Measurements from ENCODE around the gene MATR3.

The MATR3 gene, protein sequence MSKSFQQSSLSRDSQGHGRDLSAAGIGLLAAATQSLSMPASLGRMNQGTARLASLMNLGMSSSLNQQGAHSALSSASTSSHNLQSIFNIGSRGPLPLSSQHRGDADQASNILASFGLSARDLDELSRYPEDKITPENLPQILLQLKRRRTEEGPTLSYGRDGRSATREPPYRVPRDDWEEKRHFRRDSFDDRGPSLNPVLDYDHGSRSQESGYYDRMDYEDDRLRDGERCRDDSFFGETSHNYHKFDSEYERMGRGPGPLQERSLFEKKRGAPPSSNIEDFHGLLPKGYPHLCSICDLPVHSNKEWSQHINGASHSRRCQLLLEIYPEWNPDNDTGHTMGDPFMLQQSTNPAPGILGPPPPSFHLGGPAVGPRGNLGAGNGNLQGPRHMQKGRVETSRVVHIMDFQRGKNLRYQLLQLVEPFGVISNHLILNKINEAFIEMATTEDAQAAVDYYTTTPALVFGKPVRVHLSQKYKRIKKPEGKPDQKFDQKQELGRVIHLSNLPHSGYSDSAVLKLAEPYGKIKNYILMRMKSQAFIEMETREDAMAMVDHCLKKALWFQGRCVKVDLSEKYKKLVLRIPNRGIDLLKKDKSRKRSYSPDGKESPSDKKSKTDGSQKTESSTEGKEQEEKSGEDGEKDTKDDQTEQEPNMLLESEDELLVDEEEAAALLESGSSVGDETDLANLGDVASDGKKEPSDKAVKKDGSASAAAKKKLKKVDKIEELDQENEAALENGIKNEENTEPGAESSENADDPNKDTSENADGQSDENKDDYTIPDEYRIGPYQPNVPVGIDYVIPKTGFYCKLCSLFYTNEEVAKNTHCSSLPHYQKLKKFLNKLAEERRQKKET

DNA sequence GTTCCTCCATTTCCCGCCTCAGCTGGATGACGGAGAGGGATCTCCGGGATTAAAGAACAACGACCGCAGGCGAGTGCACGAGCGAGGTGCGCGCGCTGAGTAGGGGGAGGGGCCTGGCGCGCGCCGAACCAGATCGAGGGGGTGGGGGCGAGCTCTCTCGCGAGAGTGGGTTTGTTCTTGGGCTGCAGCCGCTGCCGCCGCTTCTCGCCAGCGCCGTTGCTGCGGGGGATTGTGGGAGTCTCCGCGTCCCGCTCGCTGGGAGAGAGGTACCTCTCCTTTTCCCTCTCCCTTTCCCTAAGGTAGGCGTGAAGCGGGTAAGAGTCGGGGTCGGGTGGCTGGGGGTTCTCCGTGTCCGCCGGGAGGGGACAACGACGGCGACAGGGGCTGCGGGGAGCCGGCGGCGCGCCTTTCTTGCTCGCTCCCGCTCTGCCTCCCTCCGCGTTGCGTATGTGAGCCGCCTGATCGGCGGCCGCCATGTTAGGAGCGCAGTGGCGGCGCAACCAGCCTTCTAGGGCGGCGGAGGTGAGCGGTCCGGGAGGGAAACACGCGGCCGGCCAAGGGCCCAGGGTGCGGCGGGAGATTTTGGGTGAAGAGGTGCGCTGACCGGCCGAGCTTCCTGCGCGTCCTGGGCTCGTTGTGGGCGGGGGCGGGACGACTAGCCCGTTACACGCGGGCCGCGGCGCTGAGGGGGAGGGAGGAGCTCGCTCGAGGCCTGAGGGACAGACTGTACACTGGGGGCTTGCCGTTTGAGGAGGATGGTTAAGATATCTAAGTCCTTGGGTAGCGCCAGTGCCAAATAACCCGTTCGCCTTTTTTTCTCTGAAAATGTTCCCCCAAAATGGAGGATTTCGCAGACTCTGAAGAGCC is at the start of gene MATR3:
Gene MATR3, plus strand, starts transcription at position 234 of the 867 bp plus-strand sequence. CDS start 13,676 bp downstream, outside the sequence.
- H3K27ac ChIP-seq (ENCODE audit: low read depth, low read length): peak within 1 kb of the TSS; percentile 99
- H3K9me3 ChIP-seq (ENCODE audit: low read length): no peaks in the 10 kb centered on the region
- H3K4me1 ChIP-seq (ENCODE audit: insufficient read depth, low read length): peaks cover 35% of the 10 kb centered on the region
- peak within 1 kb of the TSS; percentile 71 to 85 for H3K4me3 ChIP-seq (ENCODE audit: low read depth in 1 of 2, low read length in 2 of 2)
- H3K36me3 ChIP-seq (ENCODE audit: insufficient read depth, low read length): no peaks in the 10 kb centered on the region
- peak within 1 kb of the TSS; percentile 72 for H3K9ac ChIP-seq (ENCODE audit: low read length)
- H3K27me3 ChIP-seq (ENCODE audit: control insufficient read depth in 1 of 2, insufficient read depth in 2 of 2, low read length in 2 of 2): no peaks in the 10 kb centered on the region

- no peaks in the 10 kb centered on the region for H3K4me1 ChIP-seq (ENCODE audit: insufficient read depth, low read length)
- H3K27me3 ChIP-seq (ENCODE audit: control insufficient read depth in 1 of 2, insufficient read depth in 2 of 2, low read length in 2 of 2): no peaks in the 10 kb centered on the region
- H3K27ac ChIP-seq (ENCODE audit: low read depth, low read length): no peak overlapping the region
- H3K9ac ChIP-seq (ENCODE audit: low read length): no peak overlapping the region
- no peaks in the 10 kb centered on the region for H3K9me3 ChIP-seq (ENCODE audit: low read length)
- no peak overlapping the region for H3K4me3 ChIP-seq (ENCODE audit: low read depth in 1 of 2, low read length in 2 of 2)
- H3K36me3 ChIP-seq (ENCODE audit: insufficient read depth, low read length): no peaks in the 10 kb centered on the region
Observed at GRCh38 chr5:139245637-139246339, 47.8 kb upstream of the MATR3 start.

GRCh38 chr5:139246394-139246793 is 47.1 kb upstream of the MATR3 start:
- no peaks in the 10 kb centered on the region for H3K27me3 ChIP-seq (ENCODE audit: control insufficient read depth in 1 of 2, insufficient read depth in 2 of 2, low read length in 2 of 2)
- no peaks in the 10 kb centered on the region for H3K9me3 ChIP-seq (ENCODE audit: low read length)
- H3K4me1 ChIP-seq (ENCODE audit: insufficient read depth, low read length): no peaks in the 10 kb centered on the region
- H3K27ac ChIP-seq (ENCODE audit: low read depth, low read length): no peak overlapping the region
- no peak overlapping the region for H3K9ac ChIP-seq (ENCODE audit: low read length)
- H3K36me3 ChIP-seq (ENCODE audit: insufficient read depth, low read length): no peaks in the 10 kb centered on the region
- H3K4me3 ChIP-seq (ENCODE audit: low read depth in 1 of 2, low read length in 2 of 2): no peak overlapping the region

- Histone ChIP-seq H3K36me3 (ENCODE audit: insufficient read depth, low read length) (no peaks in the 10 kb centered on the region), H3K27me3 (ENCODE audit: control insufficient read depth in 1 of 2, insufficient read depth in 2 of 2, low read length in 2 of 2) (no peaks in the 10 kb centered on the region), H3K9ac (ENCODE audit: low read length) (no peak overlapping the region), H3K4me3 (ENCODE audit: low read depth in 1 of 2, low read length in 2 of 2) (no peak overlapping the region), H3K4me1 (ENCODE audit: insufficient read depth, low read length) (no peaks in the 10 kb centered on the region), H3K9me3 (ENCODE audit: low read length) (no peaks in the 10 kb centered on the region), H3K27ac (ENCODE audit: low read depth, low read length) (no peak overlapping the region)
Observed at GRCh38 chr5:139248826-139249453, 44.6 kb upstream of the MATR3 start.

DNA sequence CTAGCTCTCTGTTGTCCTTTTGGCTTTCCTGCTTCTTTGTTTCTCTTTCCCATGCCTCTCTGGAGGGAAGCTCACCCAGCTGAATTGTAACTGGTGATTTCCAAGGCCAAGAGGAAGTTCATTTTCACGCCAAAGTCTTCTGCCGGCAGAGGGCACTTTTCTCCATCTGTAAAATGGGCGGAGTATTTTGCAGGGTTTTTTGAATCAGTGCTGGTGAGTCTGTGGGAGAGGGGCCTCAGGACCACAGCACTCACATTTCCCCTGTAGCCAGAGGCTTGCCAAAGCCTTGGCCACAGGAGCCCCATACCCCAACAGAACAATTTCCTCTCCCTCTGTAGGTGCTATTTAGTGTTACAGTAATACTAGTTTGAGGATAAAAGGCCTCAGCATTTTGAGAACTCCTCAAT is 42.3 kb upstream of the MATR3 start:
- Histone ChIP-seq H3K36me3 (ENCODE audit: insufficient read depth, low read length) (no peaks in the 10 kb centered on the region), H3K27me3 (ENCODE audit: control insufficient read depth in 1 of 2, insufficient read depth in 2 of 2, low read length in 2 of 2) (no peaks in the 10 kb centered on the region), H3K9me3 (ENCODE audit: low read length) (no peaks in the 10 kb centered on the region), H3K27ac (ENCODE audit: low read depth, low read length) (no peak overlapping the region), H3K9ac (ENCODE audit: low read length) (no peak overlapping the region), H3K4me1 (ENCODE audit: insufficient read depth, low read length) (no peaks in the 10 kb centered on the region), H3K4me3 (ENCODE audit: low read depth in 1 of 2, low read length in 2 of 2) (no peak overlapping the region)

GRCh38 chr5:139251695-139252288 is 41.7 kb upstream of the MATR3 start:
- Histone ChIP-seq H3K9me3 (ENCODE audit: low read length) (no peaks in the 10 kb centered on the region), H3K4me1 (ENCODE audit: insufficient read depth, low read length) (no peaks in the 10 kb centered on the region), H3K36me3 (ENCODE audit: insufficient read depth, low read length) (no peaks in the 10 kb centered on the region), H3K27me3 (ENCODE audit: control insufficient read depth in 1 of 2, insufficient read depth in 2 of 2, low read length in 2 of 2) (no peaks in the 10 kb centered on the region), H3K4me3 (ENCODE audit: low read depth in 1 of 2, low read length in 2 of 2) (no peak overlapping the region), H3K27ac (ENCODE audit: low read depth, low read length) (no peak overlapping the region), H3K9ac (ENCODE audit: low read length) (no peak overlapping the region)

- Histone ChIP-seq H3K36me3 (ENCODE audit: insufficient read depth, low read length) (no peaks in the 10 kb centered on the region), H3K9me3 (ENCODE audit: low read length) (no peaks in the 10 kb centered on the region), H3K4me3 (ENCODE audit: low read depth in 1 of 2, low read length in 2 of 2) (no peak overlapping the region), H3K9ac (ENCODE audit: low read length) (no peak overlapping the region), H3K4me1 (ENCODE audit: insufficient read depth, low read length) (no peaks in the 10 kb centered on the region), H3K27ac (ENCODE audit: low read depth, low read length) (no peak overlapping the region), H3K27me3 (ENCODE audit: control insufficient read depth in 1 of 2, insufficient read depth in 2 of 2, low read length in 2 of 2) (no peaks in the 10 kb centered on the region)
Observed at GRCh38 chr5:139253115-139253514, 40.4 kb upstream of the MATR3 start.

DNA sequence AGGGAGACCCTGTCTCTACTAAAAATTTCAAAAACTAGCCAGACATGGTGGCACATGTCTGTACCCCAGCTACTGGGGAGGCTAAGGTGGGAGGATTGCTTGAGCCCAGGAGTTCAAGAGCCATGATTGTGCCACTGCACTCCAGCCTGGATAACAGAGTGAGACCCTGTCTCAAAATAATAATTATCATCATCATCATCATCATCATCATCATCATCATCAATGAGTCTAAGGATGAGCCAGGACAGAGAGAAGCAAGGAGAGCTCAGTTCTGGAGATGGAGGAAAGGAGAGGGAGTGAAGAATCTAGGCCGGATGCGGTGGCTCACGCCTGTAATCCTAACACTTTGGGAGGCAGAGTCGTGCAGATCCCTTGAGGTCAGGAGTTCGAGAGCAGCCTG is 36.7 kb upstream of the MATR3 start:
- H3K36me3 ChIP-seq (ENCODE audit: insufficient read depth, low read length): no peaks in the 10 kb centered on the region
- no peaks in the 10 kb centered on the region for H3K27me3 ChIP-seq (ENCODE audit: control insufficient read depth in 1 of 2, insufficient read depth in 2 of 2, low read length in 2 of 2)
- no peaks in the 10 kb centered on the region for H3K4me1 ChIP-seq (ENCODE audit: insufficient read depth, low read length)
- H3K4me3 ChIP-seq (ENCODE audit: low read depth in 1 of 2, low read length in 2 of 2): no peak overlapping the region
- no peak overlapping the region for H3K9ac ChIP-seq (ENCODE audit: low read length)
- H3K27ac ChIP-seq (ENCODE audit: low read depth, low read length): no peak overlapping the region
- no peaks in the 10 kb centered on the region for H3K9me3 ChIP-seq (ENCODE audit: low read length)

GRCh38 chr5:139262059-139262741 is 31.3 kb upstream of the MATR3 start:
- peaks cover 12% of the 10 kb centered on the region for H3K4me1 ChIP-seq (ENCODE audit: insufficient read depth, low read length)
- peak overlapping the region; percentile 63 for H3K27ac ChIP-seq (ENCODE audit: low read depth, low read length)
- no peak overlapping the region for H3K9ac ChIP-seq (ENCODE audit: low read length)

More at GRCh38 chr5:139262059-139262741, 31.3 kb upstream of the MATR3 start:
- Histone ChIP-seq H3K4me3 (ENCODE audit: low read depth in 1 of 2, low read length in 2 of 2) (no peak overlapping the region), H3K9me3 (ENCODE audit: low read length) (no peaks in the 10 kb centered on the region), H3K27me3 (ENCODE audit: control insufficient read depth in 1 of 2, insufficient read depth in 2 of 2, low read length in 2 of 2) (no peaks in the 10 kb centered on the region), H3K36me3 (ENCODE audit: insufficient read depth, low read length) (no peaks in the 10 kb centered on the region)

Data from muscle layer of colon (tissue), 2 donors.